Measurements from ENCODE around the gene PLEKHO1.

PLEKHO1 gene

DNA sequence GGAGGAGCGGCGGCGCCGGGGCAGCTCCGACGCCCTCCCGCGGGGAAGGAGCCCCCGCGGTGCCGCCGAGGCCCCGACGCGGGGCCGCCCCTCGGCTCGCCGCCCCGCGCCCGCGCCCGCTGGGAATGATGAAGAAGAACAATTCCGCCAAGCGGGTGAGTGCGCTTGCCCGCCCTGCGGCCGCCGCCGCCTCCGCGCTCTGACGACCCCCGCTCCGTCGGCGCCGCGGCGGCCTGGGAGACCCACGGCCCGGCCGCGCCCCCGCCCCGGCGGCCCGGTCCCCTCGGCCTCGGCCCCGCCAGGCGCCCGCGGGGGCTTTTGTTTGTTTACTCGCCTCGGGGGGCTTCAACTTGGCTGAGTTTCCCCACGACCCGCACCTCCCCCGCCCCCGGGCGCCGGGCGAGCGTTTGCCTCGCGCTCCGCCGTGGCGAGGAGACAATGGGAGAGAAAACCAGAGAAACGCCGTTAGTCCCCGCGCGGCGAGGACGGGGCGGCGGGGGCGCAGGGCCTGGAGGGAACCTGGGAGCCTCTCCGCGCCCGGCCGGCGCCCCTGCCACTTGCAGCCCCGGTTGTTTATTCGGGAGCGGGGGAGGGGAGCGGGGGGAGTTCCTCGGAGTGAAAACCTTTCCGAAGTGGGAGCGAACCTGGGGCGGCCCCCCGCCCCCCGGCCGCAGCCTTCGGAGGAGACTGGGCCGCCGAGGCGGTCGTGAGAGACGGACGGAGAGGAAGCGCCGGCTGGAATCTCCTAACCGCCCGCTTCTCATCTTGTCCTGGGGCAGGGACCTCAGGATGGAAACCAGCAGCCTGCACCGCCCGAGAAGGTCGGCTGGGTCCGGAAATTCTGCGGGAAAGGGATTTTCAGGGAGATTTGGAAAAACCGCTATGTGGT, 661 bp downstream of the PLEKHO1 start:
- no peak for FAIRE-seq

DNA sequence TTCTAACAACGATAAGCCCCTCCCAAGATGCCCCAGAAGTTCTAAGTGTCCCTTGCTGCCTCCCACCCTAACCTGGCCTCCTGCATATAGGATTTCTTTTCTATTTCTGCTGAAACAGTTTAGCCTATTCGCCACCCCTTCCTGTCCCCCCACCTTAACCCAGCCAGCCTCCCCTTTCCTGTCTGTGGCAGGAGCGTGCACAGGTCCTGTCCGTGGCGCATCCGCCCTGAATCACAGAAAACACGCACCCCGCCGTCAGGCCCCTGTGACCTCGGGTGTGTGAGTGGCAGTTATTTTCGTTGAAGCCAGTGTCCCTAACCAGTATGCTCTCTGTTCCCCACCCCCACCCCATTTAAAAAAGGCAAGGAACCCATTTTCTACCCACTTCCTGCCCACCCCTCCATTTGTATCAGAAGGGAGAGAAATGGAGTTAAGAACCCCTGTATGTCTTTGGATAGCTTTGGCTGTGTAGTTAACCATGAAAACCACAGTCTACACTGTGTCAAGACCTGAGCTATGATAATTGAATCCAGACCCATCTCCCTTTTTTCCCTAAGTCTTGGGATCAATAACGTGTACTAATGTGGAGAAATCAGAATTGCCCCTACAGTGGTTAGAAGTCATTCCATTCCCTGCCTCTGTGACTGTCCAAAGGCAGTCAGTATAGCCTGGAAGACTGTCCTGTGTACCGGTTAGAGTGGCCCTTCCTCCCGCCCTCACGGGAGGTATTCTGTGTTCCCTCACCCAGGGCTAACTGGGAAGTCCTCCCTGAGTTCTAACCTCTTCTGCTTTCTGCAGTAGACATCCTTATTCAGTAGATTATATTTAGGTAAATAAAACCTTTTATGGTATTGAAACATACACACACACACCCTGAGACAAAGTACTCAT, 1.8 kb downstream of the PLEKHO1 start:
- FAIRE-seq = no peak

DNA sequence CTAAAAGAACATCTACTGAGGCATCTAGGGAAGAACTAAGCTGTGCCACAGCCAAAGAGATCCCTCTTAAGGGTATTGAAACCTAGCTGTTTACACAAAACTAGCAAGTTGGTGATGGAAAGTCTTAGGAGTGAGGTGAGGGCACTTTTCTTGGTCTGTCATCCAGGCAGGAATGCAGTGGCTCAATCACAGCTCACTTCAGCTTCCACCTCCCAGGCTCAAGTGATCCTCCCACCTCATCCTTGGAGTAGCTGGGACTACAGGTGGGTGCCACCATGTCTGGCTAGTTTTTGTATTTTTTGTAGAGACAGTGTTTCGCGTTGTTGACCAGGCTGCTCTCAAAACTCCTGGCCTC, 2.4 kb downstream of the PLEKHO1 start:
- no peak for FAIRE-seq

DNA sequence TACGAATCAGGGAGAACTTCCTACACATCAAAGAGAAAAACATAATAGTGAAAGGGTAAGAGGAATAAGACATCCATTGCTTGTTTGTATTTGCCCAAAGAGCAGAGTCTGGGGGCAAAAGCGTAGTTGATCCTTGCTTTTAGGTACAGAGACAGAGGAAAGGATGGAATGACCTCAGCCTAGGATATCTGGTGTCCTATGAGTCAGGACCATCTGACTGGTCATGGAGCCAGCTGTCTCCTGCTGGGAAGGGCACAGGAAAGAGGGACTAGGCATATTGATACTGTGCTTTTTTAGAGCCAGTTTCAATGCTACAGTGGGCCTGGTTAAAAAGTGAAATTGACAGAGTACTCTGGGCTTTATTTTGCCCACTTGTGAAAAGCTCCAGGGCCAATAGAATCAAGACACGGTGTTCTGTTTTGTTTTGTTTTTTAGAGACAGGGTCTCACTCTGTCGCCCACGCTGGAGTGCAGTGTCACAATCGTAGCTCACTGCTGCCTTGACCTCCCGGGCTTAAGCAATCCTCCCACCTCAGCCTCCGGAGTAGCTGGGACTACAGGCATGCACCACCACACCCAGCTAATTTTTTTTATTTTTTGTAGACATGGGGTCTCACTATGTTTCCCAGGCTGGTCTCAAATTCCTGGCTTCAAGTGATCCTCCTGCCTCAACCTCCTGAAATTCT, 3.2 kb downstream of the PLEKHO1 start:
- no peak for FAIRE-seq

DNA sequence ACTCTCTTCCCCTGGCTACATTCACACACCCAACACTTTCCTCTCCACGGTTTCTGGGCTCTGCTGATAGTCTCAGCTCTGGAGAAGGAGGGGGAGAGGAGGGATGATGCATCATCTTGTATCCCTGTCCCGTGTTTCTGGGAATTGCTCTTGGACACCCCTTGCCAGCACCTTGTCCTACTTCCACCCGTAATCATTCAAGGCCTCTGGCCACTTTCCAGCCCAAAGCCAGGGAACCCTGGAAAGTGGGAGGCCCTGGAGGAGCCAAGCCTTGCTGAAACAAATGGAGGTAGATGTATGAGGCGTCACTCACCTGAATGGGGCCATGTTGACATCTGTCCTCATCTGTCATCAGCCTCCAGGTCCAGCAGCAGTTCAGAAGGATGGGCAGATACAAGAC, 4.4 kb downstream of the PLEKHO1 start:
- no peak for FAIRE-seq

DNA sequence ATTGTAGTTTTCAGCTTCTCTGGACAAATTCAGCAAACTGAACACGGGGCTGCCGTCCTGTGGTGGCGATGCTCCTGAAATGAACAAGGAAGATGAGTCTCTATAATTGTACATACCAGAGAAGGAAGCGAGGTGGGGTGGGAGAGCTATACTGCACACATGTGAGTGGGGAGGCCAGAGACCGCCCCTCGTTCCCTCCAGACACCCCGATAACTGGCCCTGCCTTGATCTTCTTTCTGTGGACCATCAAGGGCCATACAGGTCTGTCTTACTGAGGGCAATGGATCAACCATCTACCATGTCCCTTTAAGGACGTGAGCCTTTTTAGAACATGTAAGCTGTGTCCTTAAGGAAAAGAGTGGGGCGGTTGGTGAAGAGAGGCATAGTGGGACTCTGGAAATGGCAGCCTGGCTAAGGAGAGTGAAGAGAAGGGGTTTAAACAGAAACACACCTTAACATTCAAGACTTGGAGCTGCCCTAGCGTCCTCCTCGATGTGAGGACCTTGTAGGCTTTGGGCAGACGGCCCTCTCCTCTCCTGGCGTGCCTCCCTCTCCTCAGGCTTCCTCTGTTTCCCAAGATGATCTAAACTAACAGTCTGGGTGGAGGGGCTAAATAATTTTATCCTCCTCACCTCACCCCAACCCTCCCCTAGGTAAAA, 5.8 kb downstream of the PLEKHO1 start:
- FAIRE-seq = no peak

DNA sequence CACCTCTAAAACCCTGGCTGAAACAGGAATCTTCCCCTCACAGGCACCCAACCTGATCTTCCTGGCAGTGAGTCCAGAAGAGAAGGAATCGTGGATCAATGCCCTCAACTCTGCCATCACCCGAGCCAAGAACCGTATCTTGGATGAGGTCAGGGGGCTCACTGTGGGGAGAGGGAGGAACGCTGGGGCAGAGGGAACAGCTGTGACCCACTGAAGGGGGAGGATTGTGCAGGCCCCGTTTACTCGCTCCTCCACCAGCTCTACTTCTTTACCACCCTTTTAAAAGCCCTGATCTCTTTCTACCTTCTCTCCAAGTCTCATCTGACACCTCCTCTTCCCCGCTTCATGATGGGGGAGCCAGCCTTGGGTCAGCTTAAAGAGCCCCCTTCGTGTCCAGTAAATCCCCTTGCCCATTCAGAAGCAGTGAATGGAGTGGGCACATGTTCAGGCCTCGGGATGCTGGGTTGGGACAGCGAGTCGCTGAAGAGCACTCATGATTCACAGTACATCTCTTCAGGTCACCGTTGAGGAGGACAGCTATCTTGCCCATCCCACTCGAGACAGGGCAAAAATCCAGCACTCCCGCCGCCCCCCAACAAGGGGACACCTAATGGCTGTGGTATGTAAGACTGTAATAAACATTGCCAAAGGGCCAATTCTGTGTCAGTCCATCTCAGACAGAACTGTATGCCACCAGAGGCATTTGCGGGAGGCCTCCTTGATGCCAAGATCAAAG, 7.3 kb downstream of the PLEKHO1 start:
- FAIRE-seq = no peak

DNA sequence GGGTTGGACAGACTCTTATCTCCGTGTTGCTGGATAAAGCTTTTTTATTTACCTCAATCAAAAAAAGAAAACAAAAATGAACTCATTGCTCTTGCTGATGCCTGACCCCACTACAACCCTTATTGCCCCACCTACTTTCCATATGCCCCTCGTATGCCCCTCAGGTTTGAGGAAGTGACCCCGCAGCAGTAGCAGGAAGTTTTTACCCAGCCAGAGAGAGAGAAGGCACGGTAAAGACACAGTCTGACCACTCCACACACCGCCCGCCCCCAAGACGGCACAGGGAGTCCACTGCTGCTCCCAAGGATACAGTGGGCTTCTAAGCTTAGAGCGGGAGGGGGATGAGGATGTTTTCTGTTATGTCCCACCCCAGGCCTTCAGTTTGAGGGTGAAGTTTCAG, 9.8 kb downstream of the PLEKHO1 start:
- FAIRE-seq = no peak

DNA sequence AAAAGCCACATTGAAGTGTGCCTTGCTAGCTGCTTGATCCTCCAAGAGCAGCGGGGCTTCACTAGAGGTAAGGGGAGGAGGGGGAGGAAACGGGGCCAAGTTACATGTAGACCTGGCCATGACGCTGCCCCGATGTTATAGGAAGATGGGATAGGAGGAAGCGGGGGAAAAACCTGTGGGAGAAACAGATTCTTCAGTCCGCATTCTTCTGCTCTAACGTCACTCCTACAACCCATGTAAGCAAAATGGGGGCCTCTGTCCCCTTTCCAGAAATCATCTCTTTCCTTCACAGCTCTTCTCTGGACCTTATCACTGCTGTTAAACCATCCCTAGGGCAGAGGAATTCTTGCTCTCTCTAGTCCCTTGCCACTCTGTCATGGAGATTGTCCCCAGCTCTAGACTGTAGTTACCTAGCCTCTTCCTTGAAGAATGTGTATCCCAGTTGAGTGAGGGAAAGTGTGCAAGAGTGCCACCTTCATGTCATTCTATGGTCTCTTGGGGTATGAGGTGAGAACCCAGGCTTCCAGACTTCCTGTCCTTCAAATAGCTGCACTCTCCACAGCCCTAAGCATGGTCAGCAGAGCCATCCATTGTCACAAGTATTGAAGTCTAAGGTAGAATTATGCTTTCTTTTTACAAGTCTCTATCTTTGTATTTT, 11.4 kb downstream of the PLEKHO1 start:
- FAIRE-seq = no peak

DNA sequence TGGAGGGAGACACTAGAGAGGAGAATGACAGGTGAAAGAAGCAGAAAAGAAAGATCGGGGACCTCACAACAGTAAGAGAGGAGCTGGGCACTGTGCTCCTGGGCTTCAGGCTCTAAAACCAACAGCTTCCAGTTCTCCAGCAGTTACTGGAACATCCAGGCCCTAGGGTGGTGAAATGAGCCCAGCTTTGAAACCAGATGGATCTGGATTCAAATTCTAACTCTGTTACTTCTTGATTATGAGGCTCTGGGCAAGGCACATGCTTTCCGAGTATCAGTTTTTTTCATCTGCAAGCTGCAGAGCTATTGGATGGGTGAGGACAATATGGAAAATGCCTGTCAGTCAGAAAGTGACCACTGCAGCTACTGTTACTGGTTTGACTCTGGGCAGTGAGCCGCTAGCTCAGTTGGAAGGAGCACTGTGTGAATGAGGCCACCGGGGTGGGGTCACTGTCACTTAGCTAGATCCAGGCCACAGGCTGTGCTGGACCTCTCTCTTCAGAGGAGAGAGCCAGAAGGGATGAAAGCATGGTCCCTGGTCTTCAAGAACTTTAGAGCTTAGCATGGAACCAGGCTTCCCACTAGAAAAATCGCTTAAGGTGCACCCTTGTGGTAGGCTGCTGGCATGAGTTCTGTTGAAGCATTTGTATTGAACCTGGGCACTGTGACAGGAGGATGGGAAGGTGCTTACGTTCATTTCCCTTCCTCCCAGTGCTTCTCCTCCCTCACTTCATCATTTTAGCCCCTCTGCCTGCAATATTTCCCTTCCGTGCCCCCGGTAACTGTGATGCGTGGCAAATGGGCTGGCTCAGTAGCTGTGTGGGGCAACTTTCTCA, 12.2 kb downstream of the PLEKHO1 start:
- FAIRE-seq = no peak

DNA sequence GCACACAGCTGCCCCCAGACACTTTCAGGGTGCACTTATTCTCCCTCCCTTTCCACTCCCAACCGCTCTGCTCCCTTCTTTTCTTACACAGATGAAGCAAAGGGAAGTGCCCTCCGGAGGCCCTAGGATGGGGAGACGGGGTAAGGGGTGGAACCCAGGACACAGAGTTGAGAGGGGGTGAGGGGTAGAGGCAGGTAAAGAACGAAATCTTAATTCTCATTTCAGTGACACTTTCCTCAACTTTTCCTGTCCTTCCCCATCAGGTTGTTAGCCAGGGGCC, 12.8 kb downstream of the PLEKHO1 start:
- FAIRE-seq = no peak

DNA sequence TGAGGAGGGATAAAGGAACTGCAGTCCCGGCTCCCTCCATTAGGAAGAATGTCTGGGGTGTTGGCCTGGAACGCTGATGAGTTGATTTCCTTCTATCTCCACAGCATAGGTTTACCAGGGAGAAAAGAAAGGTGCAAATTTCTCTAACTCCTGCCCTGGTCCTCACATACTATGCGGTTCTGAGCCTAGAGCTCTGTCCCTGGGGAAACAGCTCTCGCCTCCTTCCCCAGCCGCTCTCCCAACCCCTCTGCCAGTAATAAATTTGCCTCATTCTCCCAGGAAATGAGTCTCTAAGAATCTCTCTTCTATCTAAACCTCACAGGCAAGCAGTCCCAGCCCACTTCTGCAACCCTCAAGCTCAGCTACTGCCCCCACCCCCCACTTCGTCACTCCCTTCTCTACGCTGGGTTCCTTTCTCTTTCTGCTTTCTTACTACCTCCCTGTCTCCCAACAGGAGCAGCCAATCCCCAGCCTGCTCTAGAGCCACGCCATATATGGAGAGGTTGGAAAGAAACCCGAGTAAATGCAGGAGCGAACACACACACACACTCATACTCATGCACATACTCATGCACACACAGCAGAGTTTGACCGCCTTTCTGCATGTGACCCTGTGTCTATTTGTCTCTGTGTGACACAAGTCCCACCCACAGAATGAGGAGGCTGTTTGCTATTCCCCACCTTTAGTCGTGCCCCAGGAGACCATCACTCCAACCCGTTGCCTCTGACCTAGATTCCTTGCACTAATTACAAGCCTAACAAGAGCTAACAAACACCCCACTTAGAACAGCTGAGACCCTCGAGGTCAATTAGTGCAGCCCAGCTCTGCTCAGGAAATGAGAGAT, 13.4 kb downstream of the PLEKHO1 start:
- FAIRE-seq = no peak

DNA sequence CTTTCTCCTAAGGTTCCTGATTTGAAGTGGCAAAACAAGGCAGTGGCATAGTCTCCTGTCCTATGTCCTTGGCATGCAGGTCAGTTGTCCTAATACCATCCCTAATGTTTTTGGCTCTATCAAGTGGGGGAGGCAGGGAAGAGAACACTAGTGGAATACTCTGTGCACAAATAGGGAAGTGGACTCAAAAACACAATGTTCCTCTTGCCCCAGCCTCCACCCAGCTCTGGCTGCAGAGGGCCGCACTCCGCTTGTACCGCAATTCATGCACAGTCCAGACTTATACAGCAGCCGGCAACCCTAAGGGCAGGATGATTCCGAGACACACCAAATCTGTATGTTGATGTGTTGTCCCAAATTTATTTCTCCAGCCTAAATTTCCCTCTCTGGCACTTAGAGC, 14.5 kb downstream of the PLEKHO1 start:
- FAIRE-seq = no peak

DNA sequence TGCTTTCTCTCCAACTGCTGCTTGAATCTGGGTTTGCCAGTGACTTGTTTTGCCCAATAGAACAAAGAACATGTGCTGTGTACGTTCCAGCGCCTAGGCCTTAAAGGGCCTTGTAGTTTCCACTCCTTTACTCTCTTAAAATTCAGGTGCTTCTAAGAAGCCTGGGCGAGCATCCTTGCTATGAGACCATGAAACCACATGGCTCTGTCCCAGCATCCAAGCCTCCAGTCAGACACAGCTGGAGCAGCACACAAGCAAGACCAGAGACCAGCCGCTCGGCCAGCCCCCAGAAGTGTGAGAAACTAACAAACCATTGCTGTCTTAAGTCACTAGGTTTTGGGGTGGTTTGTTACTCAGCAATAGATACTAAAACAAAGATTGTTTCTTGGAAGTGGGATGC, 15.1 kb downstream of the PLEKHO1 start:
- no peak for FAIRE-seq

DNA sequence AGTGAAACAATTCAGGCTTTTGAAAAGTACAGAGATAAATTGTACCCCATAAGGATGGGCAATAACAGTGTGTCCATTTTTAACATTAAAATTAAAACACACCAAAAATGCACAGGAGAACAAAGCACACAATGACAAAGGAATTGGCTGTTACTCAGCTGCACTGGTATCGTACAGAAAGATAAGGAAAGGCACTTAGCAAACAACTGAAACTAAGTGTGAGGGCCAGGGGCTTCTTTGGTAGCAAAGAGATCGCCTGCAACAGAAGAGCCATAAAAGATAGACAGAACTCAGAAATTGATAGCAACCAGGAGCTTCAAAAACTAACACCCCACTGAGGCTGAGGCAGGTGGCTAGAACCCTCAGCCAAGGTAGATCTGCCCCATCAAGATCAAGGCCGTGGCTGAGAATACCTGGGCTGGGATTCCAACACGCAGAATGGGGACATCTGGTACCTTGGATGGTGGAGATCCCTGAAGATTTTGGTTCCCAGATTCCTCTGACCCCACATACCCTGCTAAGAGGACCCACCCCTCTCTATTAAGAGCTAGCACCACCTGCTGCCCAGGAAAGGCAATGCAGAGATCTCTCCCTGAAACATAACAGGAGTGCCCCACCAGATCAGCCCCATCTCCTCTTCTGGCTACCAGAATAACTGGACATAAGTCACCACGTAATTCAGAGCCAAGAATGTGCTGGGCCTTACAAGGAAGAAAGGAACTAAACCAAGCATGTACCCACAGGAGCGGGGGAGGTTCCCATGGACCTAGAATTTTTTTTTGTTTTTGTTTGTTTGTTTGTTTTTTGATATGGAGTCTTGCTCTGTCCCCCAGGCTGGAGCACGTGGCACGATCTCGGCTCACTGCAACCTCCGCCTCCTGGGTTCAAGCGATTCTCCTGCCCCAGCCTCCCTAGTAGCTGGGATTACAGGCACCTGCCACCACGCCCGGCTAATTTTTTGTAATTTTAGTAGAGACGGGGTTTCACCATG, 16.2 kb downstream of the PLEKHO1 start:
- FAIRE-seq = no peak

DNA sequence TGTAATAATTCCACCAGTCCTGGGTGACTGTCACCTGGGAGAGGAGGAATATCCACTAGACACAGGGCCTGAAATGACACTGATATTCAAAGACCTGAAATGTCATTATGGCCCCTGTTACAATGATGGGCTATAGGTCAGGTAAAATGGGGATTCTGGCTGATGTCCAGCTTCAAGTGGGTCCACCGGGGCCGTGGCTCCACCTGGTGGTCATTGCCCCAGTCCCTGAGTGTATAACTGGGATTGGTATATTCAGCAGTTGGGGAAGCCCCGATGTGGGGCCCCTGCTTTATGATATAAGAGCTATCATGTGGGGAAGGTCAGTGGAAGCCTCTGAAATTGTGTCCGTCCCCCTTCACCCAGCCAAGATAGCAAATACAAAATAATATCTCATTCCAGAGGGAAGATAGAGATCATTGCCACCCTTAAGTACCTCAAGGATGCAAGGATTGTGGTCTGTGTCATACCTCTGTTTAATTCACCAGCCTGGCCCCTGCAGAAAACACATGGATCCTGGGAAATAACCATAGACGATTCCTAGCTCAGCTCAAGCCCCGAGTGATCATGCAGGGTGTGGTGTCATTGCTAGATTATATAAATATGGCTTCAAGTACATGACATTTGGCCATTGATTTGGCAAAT, 19.4 kb downstream of the PLEKHO1 start:
- no peak for FAIRE-seq

DNA sequence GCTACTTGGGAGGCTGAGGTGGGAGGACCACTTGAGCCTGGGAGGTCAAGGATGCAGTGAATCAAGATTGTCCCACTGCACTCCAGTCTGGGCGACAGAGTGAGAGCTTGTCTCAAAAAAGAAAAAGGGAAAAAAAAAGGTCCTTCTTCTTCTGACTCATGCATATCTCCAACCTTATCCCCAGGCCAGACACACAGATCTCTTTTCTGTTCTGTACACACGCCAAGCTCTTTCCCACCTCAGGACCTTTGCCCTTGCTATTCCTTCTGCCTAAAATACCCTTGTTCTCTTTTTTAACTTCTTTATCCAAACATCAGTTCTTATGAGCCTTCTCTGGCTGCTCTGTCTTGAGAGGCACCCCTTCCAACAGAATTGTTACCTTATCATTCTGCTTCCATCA, 22.1 kb downstream of the PLEKHO1 start:
- no peak for FAIRE-seq

DNA sequence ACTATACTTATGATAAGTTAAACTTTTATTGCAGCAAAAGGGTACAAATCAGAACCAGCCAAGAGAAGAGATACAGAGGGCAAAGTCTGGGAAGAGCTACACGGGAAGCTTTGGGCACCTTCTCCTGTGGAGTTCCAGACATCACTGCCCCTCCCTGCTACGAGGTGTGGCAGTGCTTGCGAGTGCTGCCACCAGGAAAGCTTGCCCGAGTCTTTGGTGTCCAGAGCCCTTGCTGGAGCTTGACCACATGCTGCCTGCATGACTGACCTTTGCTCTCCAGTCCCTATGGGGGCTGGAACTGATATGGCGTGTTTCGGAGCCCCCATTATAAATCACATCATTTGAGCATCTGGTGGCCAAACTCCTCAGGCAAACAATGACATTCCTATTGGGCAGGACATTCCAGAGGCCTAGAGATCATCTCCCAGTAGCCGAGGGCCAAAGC, 23.4 kb downstream of the PLEKHO1 start:
- no peak for FAIRE-seq

All from A204.1 (cell line).